ENCODE data around the gene PBX4. TPM values are rescaled to one million over a fixed set of nuclear protein-coding genes. Genes with fewer than 3 reads are reported as not detected.

PBX4 gene
- total and polyA plus RNA-seq, 2 donors (not counting 1 experiment from before 2014, with no cell fraction given): 11.7 TPM

GRCh38 chr19:19550972-19551852 is 67.3 kb downstream of the PBX4 start:
- Mint-ChIP-seq H3K27me3 (peaks cover 8% of the 10 kb centered on the region), H3K4me1 (no peaks in the 10 kb centered on the region), H3K9me3 (ENCODE audit: insufficient read depth) (no peaks in the 10 kb centered on the region), H3K27ac (peak overlapping the region; percentile 6), H3K4me3 (no peak overlapping the region)
- Histone ChIP-seq H3K27me3 (replicated peaks in 1 of 4; ENCODE audit: control extremely low read depth in 1 of 4, control insufficient read depth in 3 of 4, insufficient read depth in 4 of 4, low read length in 3 of 4) (peaks cover 0 to 12% (median 0%) of the 10 kb centered on the region in 4 experiments), H3K9me3 (ENCODE audit: control extremely low read depth in 1 of 3, control insufficient read depth in 2 of 3, insufficient read depth in 1 of 3, low read length in 2 of 3) (peaks cover 0 to 11% (median 0%) of the 10 kb centered on the region in 3 donors), H3K36me3 (replicated peaks in 1 of 2; ENCODE audit: control extremely low read depth in 1 of 2, control insufficient read depth in 1 of 2, extremely low read depth in 1 of 2, insufficient read depth in 2 of 2, low read length in 1 of 2) (no peaks in the 10 kb centered on the region), H3K9ac (ENCODE audit: low read length) (no peak overlapping the region), H3K4me1 (ENCODE audit: control insufficient read depth in 2 of 2, insufficient read depth in 2 of 2, low read length in 2 of 2) (peaks cover 0 to 2% of the 10 kb centered on the region in 2 donors), H3K4me3 (ENCODE audit: control extremely low read depth in 1 of 5, extremely low read depth in 1 of 5, insufficient read depth in 1 of 5, low read depth in 2 of 5, low read length in 4 of 5) (no peak overlapping the region), H4K20me1 (ENCODE audit: control insufficient read depth, insufficient read depth, low read length, poor library complexity, severe bottlenecking) (no peaks in the 10 kb centered on the region), H3K4me2 (replicated peaks; ENCODE audit: low read depth, low read length, poor library complexity, severe bottlenecking) (no peak overlapping the region), H3K79me2 (ENCODE audit: control insufficient read depth, insufficient read depth, low read length) (no peaks in the 10 kb centered on the region), H2AFZ (ENCODE audit: insufficient read depth, low read depth, low read length, poor library complexity, severe bottlenecking) (no peak overlapping the region), H3K27ac (ENCODE audit: low read length in 2 of 2) (no peak overlapping the region)
- no peak for ATAC-seq (ENCODE audit: low read depth)
- ChIA-PET CTCF (interaction anchor here (1.0 to 2.8 kb wide), 2 partner anchors 19 to 27 kb away, joined by 3 to 8 read pairs; no protein-coding TSS in a partner anchor), POLR2A (no interaction called here)
- no peak for DNase-seq
- intact Hi-C loops (cut with micrococcal nuclease): no loop called here
- TF ChIP-seq EZH2 (IDR thresholded peaks at IDR 0.05; ENCODE audit: borderline replicate concordance, insufficient read depth, low read depth, low read length, poor library complexity, severe bottlenecking) (no peak), CTCF (IDR thresholded peaks at IDR 0.05) (no peak)
- 79% methylated on average over 10 of the region's 10 CpGs for whole genome bisulfite sequencing (ENCODE audit: insufficient coverage)

DNA sequence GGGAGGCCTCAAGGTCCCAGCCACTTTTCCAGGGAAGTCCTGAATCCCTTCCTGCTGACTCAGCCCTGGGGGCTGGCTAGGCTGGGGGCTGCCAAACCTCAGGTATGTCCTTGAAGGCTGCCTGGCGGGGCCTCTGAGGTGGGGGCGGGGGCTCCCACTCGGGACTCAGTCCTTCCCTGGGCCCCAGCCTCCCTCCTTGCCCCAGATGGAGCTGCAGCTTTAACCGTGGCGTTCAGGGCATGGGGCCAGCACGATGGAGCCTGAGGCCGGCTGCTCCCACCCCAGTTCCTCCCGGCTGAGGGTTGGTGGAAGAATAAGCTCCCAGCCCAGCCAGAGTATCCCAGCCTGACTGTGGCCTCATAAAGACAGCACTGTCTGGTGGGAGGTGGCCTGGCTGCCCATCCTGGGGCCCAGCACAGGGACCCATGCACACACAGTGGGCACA is 68.0 kb downstream of the PBX4 start:
- CTCF ChIA-PET: interaction anchor here (2.8 kb wide), 1 partner anchor 18 kb away, joined by 8 read pairs; no protein-coding TSS in a partner anchor
- Histone ChIP-seq H3K27me3 (replicated peaks in 1 of 4; ENCODE audit: control extremely low read depth in 1 of 4, control insufficient read depth in 3 of 4, insufficient read depth in 4 of 4, low read length in 3 of 4) (peaks cover 0 to 12% (median 0%) of the 10 kb centered on the region in 4 experiments), H3K4me1 (ENCODE audit: control insufficient read depth in 2 of 2, insufficient read depth in 2 of 2, low read length in 2 of 2) (peaks cover 0 to 2% of the 10 kb centered on the region in 2 donors), H4K20me1 (ENCODE audit: control insufficient read depth, insufficient read depth, low read length, poor library complexity, severe bottlenecking) (no peaks in the 10 kb centered on the region), H3K27ac (ENCODE audit: low read length in 2 of 2) (no peak overlapping the region), H3K36me3 (replicated peaks in 1 of 2; ENCODE audit: control extremely low read depth in 1 of 2, control insufficient read depth in 1 of 2, extremely low read depth in 1 of 2, insufficient read depth in 2 of 2, low read length in 1 of 2) (no peaks in the 10 kb centered on the region), H3K9me3 (ENCODE audit: control extremely low read depth in 1 of 3, control insufficient read depth in 2 of 3, insufficient read depth in 1 of 3, low read length in 2 of 3) (peaks cover 0 to 13% (median 0%) of the 10 kb centered on the region in 3 donors), H3K79me2 (ENCODE audit: control insufficient read depth, insufficient read depth, low read length) (no peaks in the 10 kb centered on the region), H2AFZ (ENCODE audit: insufficient read depth, low read depth, low read length, poor library complexity, severe bottlenecking) (no peak overlapping the region), H3K4me3 (ENCODE audit: control extremely low read depth in 1 of 5, extremely low read depth in 1 of 5, insufficient read depth in 1 of 5, low read depth in 2 of 5, low read length in 4 of 5) (no peak overlapping the region), H3K9ac (ENCODE audit: low read length) (no peak overlapping the region), H3K4me2 (replicated peaks; ENCODE audit: low read depth, low read length, poor library complexity, severe bottlenecking) (no peak overlapping the region)
- no peak for ATAC-seq (ENCODE audit: low read depth)
- 73% methylated on average over 7 of the region's 8 CpGs for WGBS (ENCODE audit: insufficient coverage)
- no peak for DNase-seq
- Mint-ChIP-seq H3K27ac (peak overlapping the region; percentile 6), H3K9me3 (ENCODE audit: insufficient read depth) (no peaks in the 10 kb centered on the region), H3K4me1 (no peaks in the 10 kb centered on the region), H3K27me3 (peaks cover 8% of the 10 kb centered on the region), H3K4me3 (no peak overlapping the region)
- POLR2A ChIA-PET: no interaction called here
- TF ChIP-seq CTCF (IDR thresholded peaks at IDR 0.05) (no peak), EZH2 (IDR thresholded peaks at IDR 0.05; ENCODE audit: borderline replicate concordance, insufficient read depth, low read depth, low read length, poor library complexity, severe bottlenecking) (no peak)
- intact Hi-C loops (cut with micrococcal nuclease): no loop called here
